ENCODE data around the gene IQCN.
"Not testable (repeated sequence)": the region's sequence is repeated elsewhere in the genome, so short reads cannot be mapped to it uniquely, and the experiment has no call there.

IQCN gene

GRCh38 chr19:18214779-18215433 is 59.3 kb downstream of the IQCN start:
- DNase-seq (ENCODE audit: low read depth) = peak; percentile 67
- no peak for TF ChIP-seq CTCF (conservative IDR thresholded peaks at IDR 0.05; ENCODE audit: control insufficient read depth, insufficient read depth, low read depth, low read length)
- no peak overlapping the region for H3K4me3 ChIP-seq (ENCODE audit: control insufficient read depth, low read depth, low read length)

GRCh38 chr19:18211683-18212082 is 62.6 kb downstream of the IQCN start:
- H3K4me3 ChIP-seq (ENCODE audit: control insufficient read depth, low read depth, low read length) = no peak overlapping the region
- TF ChIP-seq CTCF (conservative IDR thresholded peaks at IDR 0.05; ENCODE audit: control insufficient read depth, insufficient read depth, low read depth, low read length) = no peak

GRCh38 chr19:18209912-18210311 is 64.3 kb downstream of the IQCN start:
- H3K4me3 ChIP-seq (ENCODE audit: control insufficient read depth, low read depth, low read length); DNase-seq (ENCODE audit: low read depth): not testable (repeated sequence)

More at GRCh38 chr19:18211683-18212082, 62.6 kb downstream of the IQCN start:
- DNase-seq (ENCODE audit: low read depth) = no peak

- peak; percentile 52 for TF ChIP-seq CTCF (conservative IDR thresholded peaks at IDR 0.05; ENCODE audit: control insufficient read depth, insufficient read depth, low read depth, low read length)
- peak; percentile 81 for DNase-seq (ENCODE audit: low read depth)
Observed at GRCh38 chr19:18208098-18208951, 65.9 kb downstream of the IQCN start.

More at GRCh38 chr19:18208098-18208951, 65.9 kb downstream of the IQCN start:
- peak overlapping the region; percentile 6 for H3K4me3 ChIP-seq (ENCODE audit: control insufficient read depth, low read depth, low read length)

All from fibroblast of mammary gland (primary cell).